HK-2 (cell line): ENCODE results near the gene AMIGO1.

Experiments used
- DNase-seq: peaks from one replicate; pipeline ENCODE4 v3.0.0-alpha.2; 2018; ENCODE audit not compliant: unreplicated experiment

Gene AMIGO1

DNA sequence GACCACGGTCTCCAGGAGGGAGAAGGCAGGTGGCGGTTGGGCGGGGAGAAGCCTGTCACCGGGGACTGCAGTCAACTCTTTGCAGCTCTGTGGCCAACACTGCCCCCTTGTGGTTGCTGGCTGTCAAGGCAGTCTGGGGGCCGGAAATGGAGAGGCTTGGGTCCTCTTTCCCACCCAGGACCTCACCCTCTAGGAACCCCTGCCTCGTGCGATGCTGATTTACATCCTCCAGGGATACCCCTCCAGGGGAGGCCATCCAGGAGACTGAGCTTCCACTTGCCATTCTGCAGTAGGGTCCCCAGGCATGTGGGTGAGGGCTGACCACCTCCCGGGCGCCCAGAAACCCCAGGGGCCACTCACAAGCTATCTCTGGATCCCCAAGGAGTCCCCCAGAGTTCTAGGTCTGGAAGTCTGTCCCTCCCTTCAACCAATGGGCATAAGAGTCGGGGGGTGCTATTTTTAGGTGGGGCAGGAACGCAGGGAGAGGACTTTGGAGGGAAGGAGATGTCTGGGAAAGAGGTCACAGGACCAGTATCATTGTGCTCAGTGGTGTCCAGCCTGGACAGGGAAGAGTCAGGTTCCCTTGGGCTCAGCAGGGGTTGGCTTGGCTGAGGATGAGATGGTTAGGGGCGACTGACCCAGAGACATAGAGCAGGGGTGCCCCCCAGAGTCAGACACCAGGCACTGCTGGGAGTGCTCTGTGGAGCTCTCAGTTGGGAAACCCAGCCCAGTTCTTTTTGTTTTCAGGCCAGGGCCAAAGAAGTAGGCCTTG, 23.0 kb upstream of the AMIGO1 start:
- peak; percentile 87 for DNase-seq

DNA sequence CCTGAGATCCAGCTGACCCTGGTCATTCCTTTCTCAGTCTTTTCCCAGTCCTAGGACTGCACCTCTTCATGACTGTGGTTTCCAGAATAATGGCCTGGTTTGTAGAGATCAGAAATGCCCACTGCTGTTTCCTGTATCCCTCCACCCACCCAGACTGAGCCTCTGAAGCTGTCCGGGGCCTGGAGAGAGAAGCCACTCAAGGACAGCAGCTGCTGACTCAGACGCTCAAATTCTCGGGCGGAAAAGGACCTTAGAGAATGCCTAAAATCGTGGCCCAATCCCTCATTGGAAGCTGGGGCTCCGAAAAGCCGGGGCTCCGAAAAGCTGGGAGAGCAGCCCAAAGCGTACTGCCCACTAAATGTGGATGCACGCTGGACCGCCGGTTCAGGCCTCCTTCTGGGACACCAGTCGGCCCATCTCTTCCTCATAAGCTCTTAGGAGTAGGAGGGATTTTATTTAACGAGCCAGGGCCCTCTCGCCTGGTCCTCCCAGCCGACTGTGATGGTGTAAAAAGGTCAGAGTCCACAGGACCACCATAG, 22.4 kb upstream of the AMIGO1 start:
- peak; percentile 35 for DNase-seq

DNA sequence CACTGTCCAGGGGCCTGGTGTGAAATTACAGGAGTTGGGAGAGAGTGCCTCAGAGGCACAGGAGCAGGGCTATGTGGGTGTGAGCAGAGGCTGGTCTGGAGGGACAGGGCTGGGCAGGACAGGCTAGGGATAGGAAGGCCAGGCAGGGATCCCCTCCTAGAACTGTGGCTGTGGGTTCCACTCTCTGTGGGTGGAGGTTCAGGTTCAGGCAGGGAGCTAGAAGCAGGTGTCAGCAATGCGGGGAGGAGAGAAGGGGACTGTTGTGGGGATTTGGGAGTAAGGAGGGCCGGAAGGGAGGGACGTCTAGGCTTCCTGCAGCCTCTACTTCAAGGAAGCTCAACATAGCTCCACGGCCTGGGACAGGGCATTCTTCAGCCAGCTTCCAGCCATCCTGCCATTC, 21.9 kb upstream of the AMIGO1 start:
- DNase-seq: no peak

DNA sequence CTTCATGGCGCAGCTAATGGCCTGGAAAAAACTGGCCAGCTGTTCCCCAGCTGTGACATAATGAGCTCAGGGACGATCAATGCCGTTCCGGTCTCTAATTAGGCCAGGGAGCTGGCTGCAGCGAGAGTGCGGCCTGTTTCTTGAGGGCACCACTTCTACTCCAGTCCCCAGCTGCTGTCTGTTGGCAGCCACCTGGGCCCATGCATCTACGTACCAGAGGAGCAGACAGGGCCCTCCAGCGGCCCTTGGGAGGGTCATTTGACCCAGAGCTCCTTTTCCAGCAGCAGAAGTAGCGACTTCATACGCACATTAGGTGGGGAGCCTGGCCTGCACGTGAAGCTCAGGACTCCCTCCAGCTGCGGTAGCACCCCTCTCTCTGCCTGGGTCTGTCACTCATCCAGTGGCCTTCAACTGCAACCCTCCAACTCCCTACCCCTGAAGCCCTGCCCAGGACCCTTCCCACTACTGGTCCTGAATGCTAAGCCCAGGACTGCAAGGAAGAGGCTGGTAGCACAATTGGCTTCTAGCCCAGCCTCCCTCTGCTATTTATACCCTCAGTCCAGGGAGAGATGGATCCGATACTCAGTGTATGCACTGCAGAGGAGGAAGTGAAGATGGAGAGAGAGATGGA, 21.0 kb upstream of the AMIGO1 start:
- no peak for DNase-seq

DNA sequence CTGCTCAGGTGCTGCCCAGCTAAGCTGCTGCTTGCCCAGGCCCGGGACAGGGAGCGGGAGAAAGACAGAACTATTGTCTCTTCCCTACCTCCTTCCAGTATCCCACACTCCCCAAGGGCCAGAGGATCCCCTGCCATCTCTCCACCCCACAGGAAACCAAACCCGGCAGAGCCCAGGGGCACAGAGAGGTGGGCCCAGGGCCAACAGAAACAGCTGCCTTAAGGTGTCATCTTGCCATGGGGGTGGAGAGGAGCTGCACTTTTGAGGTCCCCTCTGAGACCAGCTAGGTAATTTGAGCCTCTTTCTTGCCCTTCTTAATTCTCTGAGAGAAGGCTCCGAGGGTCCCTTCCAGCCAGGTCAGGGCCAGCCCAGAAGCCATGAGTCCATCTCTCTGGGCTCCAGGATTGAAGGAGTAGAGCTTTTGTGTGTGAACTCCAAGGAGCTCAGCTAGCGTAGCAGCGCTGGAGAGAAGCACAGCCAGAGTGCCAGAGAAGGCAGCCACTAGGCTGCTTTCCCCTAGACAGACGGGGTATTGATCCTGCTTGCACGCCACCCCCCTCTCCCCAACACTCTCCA, 20.4 kb upstream of the AMIGO1 start:
- no peak for DNase-seq

DNA sequence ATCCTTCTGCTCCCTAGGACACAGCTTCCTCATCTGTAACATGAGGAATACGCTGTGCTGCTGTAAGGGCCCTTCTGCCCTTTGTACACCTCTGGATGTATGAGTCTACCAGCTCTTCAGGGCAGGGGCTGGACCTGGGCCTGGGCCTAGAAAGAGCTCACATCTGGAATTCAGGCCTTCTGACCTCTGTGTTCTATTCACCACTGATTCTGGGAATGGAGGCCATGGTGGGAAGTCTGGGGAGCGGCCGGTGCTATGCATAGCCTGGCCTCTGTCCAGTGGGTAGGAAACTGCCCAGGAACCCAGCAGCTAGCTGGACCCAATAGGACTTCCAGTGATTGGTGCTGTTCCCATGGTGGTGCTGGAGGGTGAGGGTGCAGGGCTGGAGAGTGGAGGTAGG, 19.2 kb upstream of the AMIGO1 start:
- no peak for DNase-seq

DNA sequence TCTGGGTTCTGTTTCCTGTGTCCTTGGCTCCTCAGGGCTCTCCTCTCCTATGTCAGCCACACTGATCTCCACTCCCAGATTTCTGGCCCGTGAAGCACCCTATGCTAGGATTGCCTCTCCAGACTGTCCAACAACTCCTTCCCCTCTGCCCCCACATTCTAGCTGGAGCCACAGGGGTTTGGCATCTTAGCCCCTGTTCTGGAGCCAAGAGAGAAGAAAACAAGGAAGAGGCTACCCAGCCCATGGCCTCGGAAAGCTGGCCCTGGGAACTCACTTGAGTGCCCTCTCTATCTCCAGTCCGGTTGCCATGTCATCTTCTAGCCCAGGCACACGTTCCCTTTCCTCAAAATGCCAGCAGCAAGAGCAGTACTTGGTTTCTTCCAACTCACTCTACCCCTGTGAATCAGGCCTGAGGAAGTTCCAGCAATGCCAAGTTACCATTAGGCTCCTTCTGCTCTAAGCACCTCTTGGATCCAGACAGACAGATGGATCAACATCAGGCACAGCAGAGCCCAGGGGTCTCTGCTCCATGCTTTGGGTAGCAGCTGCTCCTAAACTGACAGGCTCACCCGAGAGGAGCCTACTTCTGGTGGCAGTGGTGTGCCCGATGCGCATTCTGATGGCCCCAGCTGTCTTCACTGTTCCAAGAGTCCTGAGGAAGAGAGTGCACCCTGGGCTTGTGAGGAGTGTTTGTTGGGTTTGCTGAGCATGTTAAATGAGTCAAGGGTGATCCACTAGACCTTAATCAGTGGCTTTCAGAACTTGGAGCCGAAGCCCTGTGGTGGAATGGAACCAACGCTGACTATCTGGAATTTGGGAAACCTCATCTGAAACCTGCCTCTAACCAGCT, 18.5 kb upstream of the AMIGO1 start:
- DNase-seq: no peak

DNA sequence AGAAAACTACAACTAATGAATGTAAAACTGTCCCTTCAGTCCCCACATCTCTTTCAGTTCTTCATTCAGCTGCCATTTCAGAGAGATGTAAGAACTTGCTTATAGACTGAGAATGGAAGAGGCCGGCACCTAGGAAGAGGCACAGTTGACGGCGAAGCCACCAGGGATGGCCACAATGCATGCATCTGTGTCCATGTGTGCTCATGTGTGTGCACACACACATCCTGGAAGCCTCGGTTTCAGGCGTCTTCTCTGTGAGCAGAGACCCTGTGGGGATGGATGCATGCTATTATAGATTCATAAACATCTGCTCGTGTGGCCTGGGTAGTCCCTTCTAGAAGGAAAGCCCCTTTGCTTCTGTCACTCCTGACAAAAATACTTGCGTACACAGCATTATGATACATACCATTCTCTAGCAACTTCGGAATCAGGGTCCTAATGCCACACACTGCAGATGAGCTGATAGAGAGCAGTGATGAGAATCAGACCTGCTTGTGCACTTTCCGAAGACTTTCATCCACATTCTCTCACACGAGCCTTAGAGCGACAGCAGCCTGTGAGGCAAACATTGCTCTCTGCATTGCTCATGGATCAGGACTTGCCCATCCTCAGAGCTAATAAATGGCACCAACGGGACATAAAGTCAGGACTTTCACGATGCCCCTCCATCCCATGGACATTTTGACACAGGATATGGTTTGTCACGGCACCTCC, 17.7 kb upstream of the AMIGO1 start:
- DNase-seq: no peak

DNA sequence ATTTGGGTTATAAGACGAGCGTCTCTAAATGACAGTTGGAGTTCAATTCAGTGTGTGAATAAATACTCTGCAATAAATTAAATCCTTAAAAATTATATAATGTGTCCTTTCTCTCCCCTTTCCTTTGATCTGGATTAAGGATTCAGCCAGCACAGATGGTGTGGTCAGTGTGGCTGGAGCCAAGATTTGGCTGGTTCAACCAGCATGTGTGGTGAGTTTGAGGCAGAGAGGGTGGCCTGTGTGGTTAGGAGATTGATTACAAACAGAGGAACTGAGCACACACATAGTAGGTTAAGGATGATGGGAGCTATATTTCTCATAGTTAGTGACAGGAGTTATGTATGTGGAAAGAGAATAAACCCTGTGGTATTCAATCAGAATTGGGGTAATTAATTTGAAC, 14.2 kb upstream of the AMIGO1 start:
- DNase-seq: no peak

DNA sequence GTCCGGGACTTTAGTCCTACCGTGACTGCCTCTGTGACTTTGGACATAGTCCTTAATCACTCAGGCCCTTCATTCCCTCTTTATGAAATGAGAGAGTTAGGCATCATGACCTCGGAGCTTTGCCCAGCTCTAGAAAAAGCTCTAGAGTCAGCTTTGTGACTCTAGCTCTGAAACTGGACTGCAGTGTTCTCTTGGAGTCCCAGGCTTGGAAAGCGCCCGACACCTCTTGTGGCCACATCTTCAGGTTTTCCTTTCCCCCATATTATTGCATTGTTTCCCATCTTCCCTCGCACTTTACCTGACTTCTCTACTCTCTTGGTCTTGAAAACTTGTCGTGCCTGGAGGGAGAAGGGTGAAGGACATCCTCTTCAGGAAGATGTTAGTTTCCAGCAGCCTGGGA, 12.5 kb upstream of the AMIGO1 start:
- no peak for DNase-seq

DNA sequence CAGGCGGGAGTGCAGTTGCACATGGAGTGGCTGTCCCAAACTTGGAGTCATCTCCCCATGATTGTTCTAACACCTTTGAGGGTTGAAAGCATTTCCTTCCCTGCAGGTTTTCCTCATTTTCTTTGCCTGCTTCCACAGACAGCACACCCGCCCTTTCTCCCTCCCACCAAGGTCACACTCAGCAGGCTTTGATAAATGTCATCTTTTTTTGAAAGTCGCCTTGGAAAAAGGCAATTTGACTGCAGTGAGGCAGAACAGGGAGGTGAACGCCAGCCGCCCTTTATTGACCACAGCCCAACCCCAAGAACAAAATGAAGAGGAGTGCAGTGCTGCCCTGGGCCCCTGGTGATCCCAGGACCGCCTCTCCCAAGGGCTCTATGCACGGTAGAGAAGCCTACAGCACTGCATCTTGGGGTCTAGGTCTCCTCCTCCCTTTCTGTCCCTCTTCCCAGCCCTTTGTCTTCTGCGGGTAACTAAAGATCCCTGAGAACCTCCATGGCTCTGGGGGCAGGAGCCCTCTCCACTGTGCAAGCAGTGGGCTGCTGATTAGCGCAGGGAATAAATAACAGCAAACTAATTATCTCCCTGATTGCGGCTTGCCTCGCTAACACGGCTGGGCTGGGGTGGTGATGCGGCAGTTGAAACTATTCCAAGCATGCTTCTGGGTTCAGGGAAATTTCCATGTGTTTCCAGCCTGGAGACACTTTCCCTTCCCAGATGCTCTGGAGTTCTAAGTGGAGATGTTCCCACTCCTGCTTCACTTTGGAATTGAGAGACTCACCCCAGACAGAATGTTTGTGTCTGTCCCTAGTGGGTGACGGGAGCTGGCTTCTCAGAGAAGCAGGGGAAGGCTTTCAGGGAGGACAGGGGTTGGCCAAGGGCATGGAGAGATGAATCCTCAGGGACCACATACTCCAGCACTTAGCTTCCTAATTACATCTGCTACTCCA, 11.8 kb upstream of the AMIGO1 start:
- DNase-seq: no peak

DNA sequence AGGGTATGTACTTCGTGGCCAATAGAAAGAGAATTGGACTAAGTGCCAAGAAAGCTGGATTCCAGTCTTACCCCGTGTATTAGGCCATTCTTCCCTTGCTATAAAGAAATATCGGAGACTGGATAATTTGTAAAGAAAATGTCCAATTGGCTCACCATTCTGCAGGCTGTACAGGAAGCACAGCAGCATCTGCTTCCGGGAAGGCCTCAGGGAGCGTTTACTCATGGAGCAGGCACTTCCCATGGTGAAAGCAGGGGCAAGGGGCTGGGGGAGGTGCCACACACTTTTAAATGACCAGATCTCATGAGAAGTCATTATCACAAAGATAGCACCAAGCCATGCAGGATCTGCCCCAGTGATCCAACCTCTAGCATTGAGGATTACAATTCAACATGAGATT, 7.8 kb upstream of the AMIGO1 start:
- DNase-seq: no peak

DNA sequence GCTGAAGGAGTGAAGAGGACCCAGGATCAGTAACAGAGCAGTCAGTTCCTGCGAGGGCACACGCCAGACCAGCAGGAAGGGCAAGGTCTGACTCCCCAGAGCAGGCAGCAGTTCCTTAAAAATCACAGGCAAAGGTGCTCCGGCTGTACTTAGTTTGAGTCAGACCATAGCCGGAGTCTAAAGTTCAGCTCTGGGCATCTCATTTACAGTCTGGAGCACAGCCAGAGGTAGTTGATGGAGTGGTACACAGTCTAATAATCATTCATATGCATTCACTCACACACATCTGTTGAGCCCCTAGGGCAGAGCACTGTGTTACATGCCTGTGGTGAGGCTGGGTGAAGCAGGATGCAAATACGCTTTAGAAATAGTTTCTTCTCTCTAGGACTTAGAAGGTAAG, 7.3 kb upstream of the AMIGO1 start:
- DNase-seq: no peak

DNA sequence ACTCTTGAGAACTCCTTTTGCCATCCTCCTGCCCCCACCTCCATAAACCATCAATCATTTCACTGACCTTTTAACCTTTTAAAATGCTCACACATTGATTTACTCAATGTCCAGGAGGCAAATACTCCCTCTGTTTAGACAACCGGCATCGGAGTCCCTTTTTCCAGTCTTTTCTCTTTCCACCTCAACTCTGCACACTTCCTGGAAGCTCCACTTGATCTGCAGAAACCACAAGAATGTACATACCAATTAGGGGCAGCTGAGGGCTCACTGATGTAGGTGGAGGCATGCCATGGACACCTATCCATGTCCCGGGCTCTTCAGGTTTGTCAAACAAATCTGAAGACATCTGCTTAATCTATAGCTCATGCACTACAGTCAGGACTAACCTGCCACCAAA, 5.3 kb upstream of the AMIGO1 start:
- DNase-seq: no peak

DNA sequence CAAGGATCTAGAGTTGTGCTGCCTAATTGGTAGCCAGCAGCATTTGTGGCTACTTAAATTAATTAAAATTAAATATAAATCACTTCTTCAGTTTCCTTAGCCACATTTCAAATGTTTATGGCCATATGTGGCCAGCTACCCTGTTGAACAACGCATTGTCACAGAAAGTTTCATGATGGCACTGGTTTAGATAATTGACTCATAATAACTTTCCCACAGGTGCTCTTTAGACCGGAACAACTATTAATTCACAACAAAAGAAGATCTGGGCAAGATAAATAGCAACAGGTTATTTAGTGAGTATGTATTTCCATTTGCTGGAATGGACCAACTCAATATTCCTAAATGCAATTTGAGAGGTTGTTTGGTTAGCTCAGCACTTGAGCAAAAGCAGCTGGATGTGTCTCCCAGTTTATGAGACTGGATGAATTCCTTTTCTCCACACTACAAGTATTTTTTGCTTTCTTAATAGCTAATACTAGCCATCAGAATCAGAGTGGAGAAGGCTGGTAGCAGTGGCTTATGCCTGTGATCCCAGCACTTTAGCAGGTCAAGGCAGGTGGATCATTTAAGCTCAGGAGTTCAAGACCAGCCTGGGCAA, 3.7 kb upstream of the AMIGO1 start:
- no peak for DNase-seq

DNA sequence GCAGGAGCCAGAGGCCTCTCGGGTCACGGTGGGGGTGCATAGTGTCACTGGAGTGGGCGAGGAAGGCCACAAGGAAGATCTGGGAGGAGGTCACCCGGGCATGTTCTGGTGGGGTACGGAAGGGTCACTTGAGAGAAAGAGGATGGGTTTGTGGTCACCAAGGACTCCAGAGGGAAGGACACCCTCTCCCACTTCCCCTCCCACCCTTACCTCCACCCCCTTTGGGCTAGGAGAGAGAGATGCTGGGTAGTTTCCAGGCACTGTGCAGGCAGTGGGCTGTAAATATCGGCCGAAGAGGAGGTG, 703 bp downstream of the AMIGO1 start:
- DNase-seq: no peak

DNA sequence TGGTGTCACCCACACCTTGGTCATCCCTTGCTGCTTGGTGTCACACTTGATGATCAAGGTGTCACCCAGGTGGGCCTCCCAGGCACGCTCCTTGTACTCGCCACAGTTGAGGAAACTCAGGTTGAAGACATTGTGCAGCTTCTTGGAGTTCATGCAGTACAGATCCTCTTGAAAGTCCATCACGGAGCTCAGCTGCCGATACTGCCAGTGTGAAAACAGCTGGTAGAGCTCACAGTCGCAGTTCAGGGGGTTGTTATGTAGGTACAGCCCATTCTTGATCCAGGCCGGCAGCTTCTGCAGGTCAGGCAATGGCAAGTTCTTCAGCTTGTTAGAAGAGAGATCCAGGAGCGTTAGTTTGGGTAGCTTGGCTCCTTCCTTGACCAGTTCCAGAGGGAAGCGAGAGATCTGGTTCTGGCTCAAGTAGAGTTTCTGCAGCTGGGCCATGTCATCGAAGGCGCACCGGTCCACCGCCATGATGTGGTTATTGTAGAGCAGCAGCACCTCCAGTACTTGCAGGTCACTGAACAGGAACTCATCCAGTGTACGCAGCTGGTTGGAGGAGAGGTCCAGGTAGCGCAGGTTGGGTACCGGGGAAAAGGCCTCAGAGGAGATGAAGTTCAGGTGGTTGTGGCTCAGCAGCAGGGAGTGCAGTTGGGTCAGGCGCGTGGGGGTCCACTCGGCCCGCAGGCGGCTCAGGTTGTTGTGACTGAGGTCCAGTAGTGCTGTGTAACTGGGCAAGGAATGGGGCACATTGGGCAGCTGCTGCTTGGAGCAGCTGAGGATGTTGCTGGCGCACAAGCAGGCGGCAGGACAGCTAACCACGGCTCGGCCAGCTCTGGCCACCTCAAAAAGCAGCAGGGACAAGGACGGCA, 1.3 kb downstream of the AMIGO1 start:
- no peak for DNase-seq

DNA sequence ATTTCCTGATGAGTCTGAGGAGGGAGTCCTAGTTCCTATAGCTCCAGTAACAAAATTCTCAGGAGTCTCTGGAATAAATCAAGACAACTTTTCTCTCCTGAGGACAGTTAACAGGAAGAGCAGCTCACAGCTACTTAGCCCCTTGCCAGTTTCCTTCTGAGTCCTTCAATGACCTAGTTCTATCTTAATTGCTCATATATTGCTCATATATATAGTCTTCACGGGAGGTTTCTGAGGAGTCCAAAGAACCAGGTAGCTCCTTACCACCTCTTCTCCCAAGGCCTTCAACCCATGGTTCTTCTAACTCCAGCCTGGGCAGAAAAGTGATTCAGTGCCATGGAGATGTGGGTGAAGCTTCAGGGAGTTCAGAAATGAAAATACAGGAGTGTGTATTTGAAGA, 4.6 kb downstream of the AMIGO1 start:
- no peak for DNase-seq

DNA sequence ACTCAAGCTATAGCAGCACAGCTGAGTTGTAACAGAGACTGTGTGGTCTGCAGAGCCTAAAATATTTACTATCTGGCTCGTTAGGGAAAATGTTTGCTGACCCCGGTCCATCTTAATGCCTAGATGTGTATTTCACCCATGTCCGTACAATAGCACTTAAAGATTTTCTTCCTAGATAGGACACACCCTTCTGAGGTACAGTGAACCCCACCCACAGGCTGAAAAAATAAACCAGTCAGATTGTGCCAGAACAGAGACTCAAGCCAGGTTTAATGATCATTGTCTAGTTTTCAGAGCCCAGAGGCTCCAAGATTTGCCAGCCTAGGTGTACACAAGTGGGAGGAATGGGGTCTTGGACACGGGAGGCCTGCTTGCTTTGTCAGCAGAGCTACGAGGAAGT, 5.6 kb downstream of the AMIGO1 start:
- DNase-seq: no peak
